ENCODE results near the gene ELP2. TPM values are rescaled to one million over a fixed set of nuclear protein-coding genes. Genes with fewer than 3 reads are reported as not detected.
A peak's percentile ranks its signal among the peaks of the same experiment; 100 is the strongest.

ELP2 gene
- total and polyA plus RNA-seq, 2 donors (not counting 3 experiments of a cell fraction or from before 2014, with no cell fraction given): 37.8 to 90.5 TPM

GRCh38 chr18:36130039-36130831 is 536 bp downstream of the ELP2 start:
- H3K27me3 ChIP-seq (ENCODE audit: control insufficient read depth in 2 of 2, insufficient read depth in 2 of 2, low read length in 2 of 2): no peaks in the 10 kb centered on the region
- peak overlapping the region; percentile 98 for H3K27ac ChIP-seq (ENCODE audit: insufficient read depth, low read depth, low read length)
- DNase-seq (ENCODE audit: low read depth, low spot score) (no peak), FAIRE-seq (no peak)
- dilution Hi-C loops (cut with MboI; ENCODE audit: extremely low pct_ligation_motif_present, low sequenced_read_pairs) (no loop called here), intact Hi-C loops (cut with micrococcal nuclease) (no loop called here)
- peak overlapping the region; percentile 98 for H3K9ac ChIP-seq (replicated peaks; ENCODE audit: extremely low read depth, insufficient read depth, low read length)
- no peaks in the 10 kb centered on the region for H3K9me1 ChIP-seq (replicated peaks; ENCODE audit: control insufficient read depth, extremely low read depth, insufficient read depth, low read length)
- ChIA-PET POLR2A (no interaction called here), CTCF (interaction anchor here (1.2 to 4.4 kb wide), 3 partner anchors 34 to 153 kb away, joined by 4 to 26 read pairs (median 9); partner anchors contain the start of gene MOCOS)
- H3K79me2 ChIP-seq (ENCODE audit: control insufficient read depth, insufficient read depth, low read length): peaks cover 47% of the 10 kb centered on the region
- H4K20me1 ChIP-seq (replicated peaks; ENCODE audit: control insufficient read depth, extremely low read depth, insufficient read depth, low read length): no peaks in the 10 kb centered on the region
- H3K9me3 ChIP-seq (replicated peaks; ENCODE audit: control insufficient read depth, insufficient read depth, low read length): no peaks in the 10 kb centered on the region
- no peaks in the 10 kb centered on the region for H3K36me3 ChIP-seq (ENCODE audit: control insufficient read depth in 2 of 2, extremely low read depth in 1 of 2, insufficient read depth in 2 of 2, low read length in 2 of 2)
- H3K4me3 ChIP-seq (replicated peaks in 1 of 3; ENCODE audit: insufficient read depth in 1 of 3, low read depth in 1 of 3, low read length in 3 of 3): peak overlapping the region; percentile 64 to 93 (median 91)
- TF ChIP-seq POLR2AphosphoS5 (IDR thresholded peaks at IDR 0.05; ENCODE audit: insufficient read depth, low read depth, low read length) (no peak), EZH2 (IDR thresholded peaks at IDR 0.05; ENCODE audit: borderline replicate concordance, low read depth, low read length, severe bottlenecking) (no peak), CTCF (IDR thresholded peaks at IDR 0.05; ENCODE audit: extremely low read depth in 1 of 2, insufficient read depth in 1 of 2, low read depth in 1 of 2, low read length in 2 of 2) (no peak), FOS (IDR thresholded peaks at IDR 0.05; ENCODE audit: borderline replicate concordance, insufficient read depth, low read length) (no peak), MAX (IDR thresholded peaks at IDR 0.05; ENCODE audit: insufficient read depth, insufficient read length) (no peak), POLR2A (IDR thresholded peaks at IDR 0.05; ENCODE audit: low read depth, low read length) (no peak), JUN (IDR thresholded peaks at IDR 0.05; ENCODE audit: borderline replicate concordance, insufficient read depth, insufficient read length, low read depth) (no peak), MYC (IDR thresholded peaks at IDR 0.05; ENCODE audit: low read depth, low read length) (no peak), GATA2 (IDR thresholded peaks at IDR 0.05; ENCODE audit: insufficient read depth, insufficient read length, low read depth, low read length) (no peak)
- peaks cover 15% of the 10 kb centered on the region for H3K4me1 ChIP-seq (ENCODE audit: control insufficient read depth, extremely low read depth, insufficient read depth, low read length)
- H2AFZ ChIP-seq (ENCODE audit: low read depth, low read length): peak overlapping the region; percentile 98
- BruUV-seq (replicated peaks): TSS peak; percentile 62
- H3K4me2 ChIP-seq (ENCODE audit: insufficient read depth, low read length): peak overlapping the region; percentile 97
